Esophagus muscularis mucosa (tissue), 4 donors: ENCODE results near the gene DMRT1. TPM values are rescaled to one million over a fixed set of nuclear protein-coding genes. Genes with fewer than 3 reads are reported as not detected.
A peak's percentile ranks its signal among the peaks of the same experiment; 100 is the strongest.

ENCODE experiments used
- DNase-seq: peaks from one replicate; pipeline ENCODE4 v3.0.0-alpha.2; 2017; ENCODE audit errors: extremely low spot score
- H3K27ac ChIP-seq, 4 donors: fragments of 200-600 bp; sonication (generic); replicated peaks in 1 of 4; 1 replicate in 3 of 4; 2 replicates in 1 of 4; pipeline ENCODE4 v1.5.1; 2016 to 2019; ENCODE audit warnings: mild to moderate bottlenecking in 1 of 4
- H3K27me3 ChIP-seq, 4 donors: fragments of 200-600 bp; sonication (generic); one replicate each; pipeline versions ENCODE4 v1.5.1 to v1.6.0; 2016 to 2019
- H3K36me3 ChIP-seq, 4 donors: fragments of 200-600 bp; sonication (generic); one replicate each; pipeline ENCODE4 v1.5.1; 2016 to 2019
- H3K4me1 ChIP-seq, 4 donors: fragments of 200-600 bp; sonication (generic); one replicate each; pipeline ENCODE4 v1.5.1; 2016 to 2019
- H3K4me3 ChIP-seq, 4 donors: fragments of 200-600 bp; sonication (generic); 1 replicate in 2 of 4; 2 replicates in 2 of 4; pipeline ENCODE4 v1.5.1; 2016 to 2019; ENCODE audit warnings: mild to moderate bottlenecking in 4 of 4, moderate library complexity in 1 of 4
- H3K9me3 ChIP-seq, 4 donors: fragments of 200-600 bp; sonication (generic); 1 replicate in 3 of 4; 2 replicates in 1 of 4; pipeline ENCODE4 v1.5.1; 2016 to 2019
- EP300 ChIP-seq: sonication (generic); formaldehyde crosslinking; IDR thresholded peaks from one replicate; pipeline ENCODE4 v1.6.1; 2017; ENCODE audit warnings: antibody characterized with exemption
- POLR2A ChIP-seq: fragments of 450-650 bp; IDR thresholded peaks from one replicate; pipeline ENCODE4 v1.6.1; 2017; ENCODE audit warnings: antibody characterized with exemption, moderate library complexity, mild to moderate bottlenecking, low read depth
- POLR2AphosphoS5 ChIP-seq, 2 donors: sonication (generic); formaldehyde crosslinking; IDR thresholded peaks; one replicate each; pipeline ENCODE4 v1.6.1; 2017; ENCODE audit warnings: antibody characterized with exemption in 2 of 2
- WGBS: methylation state at CpG from one replicate; pipeline ENCODE4 v1.1.5; 2018; 5-methylcytosine and 5-hydroxymethylcytosine counted together
- intact Hi-C: fragments of 100-400 bp; cut with DNase I; formaldehyde crosslinking; loops from one replicate; pipeline ENCODE4 v1.15.1; 2023
- total RNA-seq, 4 donors: library from RNA; depleted of rRNA; stranded (reverse); fragments of >200 nt; gene quantifications; one replicate each; pipeline versions ENCODE4 v1.1.0 to v1.2.1, GENCODE V29; 2016
- TF ChIP-seq, protein P1 (sequence below), 3 experiments: fragments of 200-600 bp in 2 of 3; fragments of 450-650 bp in 1 of 3; sonication (generic) in 2 of 3; IDR thresholded peaks; one replicate each; pipeline ENCODE4 v1.5.1; 2017 to 2019; ENCODE audit warnings: antibody characterized with exemption in 3 of 3, mild to moderate bottlenecking in 2 of 3, moderate library complexity in 1 of 3

Gene DMRT1
- total RNA-seq, 4 donors from 2014 or later: not detected

GRCh38 chr9:975740-976257, 134.3 kb downstream of the DMRT1 start:
- WGBS: 7% methylated on average over 21 of the region's 23 CpGs
- Histone ChIP-seq H3K4me1 (peaks cover 32 to 46% (median 41%) of the 10 kb centered on the region in 4 donors), H3K27me3 (peaks cover 26 to 100% (median 82%) of the 10 kb centered on the region in 4 donors), H3K27ac (no peak overlapping the region), H3K4me3 (peak overlapping the region in 3 of 4 donors; percentile 29 to 33 (median 31)), H3K9me3 (no peaks in the 10 kb centered on the region), H3K36me3 (no peaks in the 10 kb centered on the region)
- intact Hi-C loops: no loop called here
- TF ChIP-seq POLR2A (no peak), POLR2AphosphoS5 (IDR thresholded peaks at IDR 0.05) (no peak), EP300 (no peak)
- TF ChIP-seq, protein P1, sequence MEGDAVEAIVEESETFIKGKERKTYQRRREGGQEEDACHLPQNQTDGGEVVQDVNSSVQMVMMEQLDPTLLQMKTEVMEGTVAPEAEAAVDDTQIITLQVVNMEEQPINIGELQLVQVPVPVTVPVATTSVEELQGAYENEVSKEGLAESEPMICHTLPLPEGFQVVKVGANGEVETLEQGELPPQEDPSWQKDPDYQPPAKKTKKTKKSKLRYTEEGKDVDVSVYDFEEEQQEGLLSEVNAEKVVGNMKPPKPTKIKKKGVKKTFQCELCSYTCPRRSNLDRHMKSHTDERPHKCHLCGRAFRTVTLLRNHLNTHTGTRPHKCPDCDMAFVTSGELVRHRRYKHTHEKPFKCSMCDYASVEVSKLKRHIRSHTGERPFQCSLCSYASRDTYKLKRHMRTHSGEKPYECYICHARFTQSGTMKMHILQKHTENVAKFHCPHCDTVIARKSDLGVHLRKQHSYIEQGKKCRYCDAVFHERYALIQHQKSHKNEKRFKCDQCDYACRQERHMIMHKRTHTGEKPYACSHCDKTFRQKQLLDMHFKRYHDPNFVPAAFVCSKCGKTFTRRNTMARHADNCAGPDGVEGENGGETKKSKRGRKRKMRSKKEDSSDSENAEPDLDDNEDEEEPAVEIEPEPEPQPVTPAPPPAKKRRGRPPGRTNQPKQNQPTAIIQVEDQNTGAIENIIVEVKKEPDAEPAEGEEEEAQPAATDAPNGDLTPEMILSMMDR (IDR thresholded peaks at IDR 0.05): no peak
- DNase-seq: peak; percentile 81

DNA sequence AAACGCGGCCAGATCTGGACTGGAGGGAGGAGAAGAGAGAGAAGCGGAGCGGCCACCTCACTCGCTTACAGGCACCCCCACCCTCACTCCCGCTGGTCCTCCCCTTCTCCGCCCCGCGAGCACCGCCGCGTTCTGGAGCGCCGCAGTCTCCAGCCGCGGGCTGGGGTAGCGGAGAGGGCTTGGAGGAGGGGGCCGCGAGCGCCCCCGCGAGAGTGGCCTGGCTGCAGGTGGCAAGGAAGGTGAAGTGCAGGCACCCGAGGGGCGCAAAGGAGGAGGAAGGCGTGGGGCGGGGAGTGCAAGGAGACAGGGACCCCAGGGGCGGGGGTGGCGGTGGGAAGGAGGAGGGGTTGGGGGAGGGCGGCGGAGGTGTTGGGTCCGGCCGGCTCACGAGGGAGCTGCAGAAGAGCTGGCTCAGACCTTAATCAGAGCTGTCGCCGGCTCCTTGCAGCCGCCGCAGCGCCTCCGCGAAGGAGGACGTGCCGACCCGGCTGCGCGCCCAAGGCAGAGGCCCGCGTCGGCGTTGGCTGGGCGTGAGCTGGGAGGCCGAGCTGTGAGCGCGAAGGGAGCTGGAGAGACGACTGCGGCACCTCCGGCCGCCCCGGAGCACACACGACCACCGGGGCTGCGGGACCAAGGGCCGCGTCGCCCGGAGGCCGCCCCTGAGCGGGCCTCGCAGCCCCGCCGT, 134.9 kb downstream of the DMRT1 start, which contains the start of gene DMRT3:
DMRT3 (plus strand) TSS at position 398 of the 685 bp plus-strand sequence. CDS start 347 bp downstream, outside the sequence.
- TF ChIP-seq POLR2AphosphoS5 (IDR thresholded peaks at IDR 0.05) (no peak), POLR2A (no peak), EP300 (no peak)
- TF ChIP-seq, protein P1 (IDR thresholded peaks at IDR 0.05): no peak
- 1% methylated on average over 52 of the region's 70 CpGs for WGBS
- Histone ChIP-seq H3K27me3 (peaks cover 20 to 100% (median 82%) of the 10 kb centered on the region in 4 donors), H3K27ac (no peak within 1 kb of the TSS), H3K9me3 (no peaks in the 10 kb centered on the region), H3K4me3 (peak within 1 kb of the TSS; percentile 25 to 33 (median 30)), H3K36me3 (no peaks in the 10 kb centered on the region), H3K4me1 (peaks cover 29 to 40% (median 35%) of the 10 kb centered on the region in 4 donors)
- DNase-seq: peak; percentile 87
- intact Hi-C loops: no loop called here

DNA sequence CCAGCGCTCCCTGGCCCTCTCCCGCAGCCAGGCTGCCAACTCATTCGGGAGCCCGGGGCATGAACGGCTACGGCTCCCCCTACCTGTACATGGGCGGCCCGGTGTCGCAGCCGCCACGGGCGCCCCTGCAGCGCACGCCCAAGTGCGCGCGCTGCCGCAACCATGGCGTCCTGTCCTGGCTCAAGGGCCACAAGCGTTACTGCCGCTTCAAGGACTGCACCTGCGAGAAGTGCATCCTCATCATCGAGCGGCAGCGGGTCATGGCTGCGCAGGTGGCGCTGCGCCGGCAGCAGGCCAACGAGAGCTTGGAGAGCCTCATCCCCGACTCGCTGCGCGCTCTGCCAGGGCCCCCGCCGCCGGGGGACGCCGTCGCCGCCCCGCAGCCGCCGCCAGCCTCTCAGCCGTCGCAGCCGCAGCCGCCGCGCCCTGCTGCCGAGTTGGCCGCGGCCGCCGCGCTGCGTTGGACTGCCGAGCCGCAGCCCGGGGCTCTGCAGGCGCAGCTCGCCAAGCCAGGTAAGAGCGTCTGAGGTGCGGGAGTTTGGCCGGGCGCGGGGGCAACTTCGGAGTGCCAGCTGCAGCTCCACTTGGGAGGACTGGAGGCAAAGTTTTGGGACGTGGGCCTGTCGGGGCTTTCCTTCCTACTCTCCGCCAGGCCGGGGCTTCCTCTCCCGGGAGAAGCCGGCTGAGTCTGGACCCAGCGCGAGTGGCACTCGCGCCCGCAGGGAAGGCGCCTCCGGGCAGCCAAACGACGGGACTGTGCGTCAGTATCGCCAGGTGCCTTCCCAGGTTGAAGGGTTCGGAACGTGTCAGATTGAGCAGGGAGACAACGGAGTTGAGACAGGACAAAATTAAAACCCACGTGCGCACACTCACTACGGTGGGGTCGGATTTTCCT, 135.7 kb downstream of the DMRT1 start:
- H3K27ac ChIP-seq: no peak overlapping the region
- DNase-seq: peak; percentile 75
- peaks cover 21 to 32% (median 27%) of the 10 kb centered on the region in 4 donors for H3K4me1 ChIP-seq
- peaks cover 13 to 100% (median 78%) of the 10 kb centered on the region in 4 donors for H3K27me3 ChIP-seq
- peak overlapping the region; percentile 25 to 33 (median 30) for H3K4me3 ChIP-seq
- WGBS: 5% methylated on average over 24 of the region's 92 CpGs
- H3K9me3 ChIP-seq: no peaks in the 10 kb centered on the region
- intact Hi-C loops: no loop called here
- TF ChIP-seq POLR2AphosphoS5 (IDR thresholded peaks at IDR 0.05) (no peak), EP300 (no peak), POLR2A (no peak)
- TF ChIP-seq, protein P1 (IDR thresholded peaks at IDR 0.05): no peak
- H3K36me3 ChIP-seq: no peaks in the 10 kb centered on the region

DNA sequence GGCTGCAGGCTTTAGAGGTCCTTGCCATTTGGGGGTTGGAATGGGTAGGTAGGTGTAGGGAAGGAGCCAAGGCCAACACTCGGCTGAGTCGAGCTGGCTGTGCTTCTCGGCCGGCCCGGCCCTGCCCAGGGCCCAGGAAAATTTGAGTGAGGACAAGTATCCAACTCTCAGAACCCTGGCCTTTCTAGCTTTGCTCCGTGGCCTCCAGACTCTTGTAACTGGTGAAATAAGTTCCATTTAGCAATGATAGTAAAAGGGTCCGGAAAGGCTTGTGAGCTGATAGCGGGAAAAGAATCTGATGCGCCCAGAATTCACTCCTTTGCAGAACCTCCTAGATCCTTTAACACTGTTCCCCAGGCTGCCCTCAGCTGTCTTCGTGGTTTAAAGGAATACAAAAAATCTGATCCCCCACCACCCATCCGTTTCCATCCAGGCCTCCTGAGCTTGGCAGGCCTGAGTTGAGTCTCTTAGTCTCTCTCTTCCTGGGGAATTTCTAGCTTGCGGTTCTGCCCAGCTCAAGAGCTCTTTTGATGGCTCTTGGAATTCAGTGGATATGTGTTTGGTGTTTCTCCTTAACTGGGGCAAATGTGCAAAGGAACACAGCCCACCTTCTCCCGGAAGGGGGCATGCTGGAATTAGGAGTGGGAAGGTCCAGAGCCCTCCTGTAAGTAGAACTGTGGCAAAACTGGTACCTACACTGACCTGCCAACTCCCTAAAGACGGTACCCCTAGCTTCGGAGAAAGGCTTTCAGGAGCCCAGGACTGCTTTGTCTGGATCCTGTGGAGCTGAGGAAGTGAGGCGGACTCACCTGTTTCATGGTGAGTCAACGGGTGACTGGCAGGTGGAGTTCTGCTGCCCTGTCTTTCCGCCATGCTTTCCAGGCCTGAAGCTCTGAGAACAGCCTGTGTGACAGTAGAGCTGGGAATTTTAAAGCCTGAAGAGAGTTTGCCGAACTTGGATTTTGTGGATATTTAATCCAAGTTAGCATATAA, 136.6 kb downstream of the DMRT1 start:
- Histone ChIP-seq H3K9me3 (no peaks in the 10 kb centered on the region), H3K4me3 (no peak overlapping the region), H3K36me3 (no peaks in the 10 kb centered on the region), H3K4me1 (peaks cover 11 to 23% (median 18%) of the 10 kb centered on the region in 4 donors), H3K27ac (no peak overlapping the region), H3K27me3 (peaks cover 5 to 100% (median 75%) of the 10 kb centered on the region in 4 donors)
- 27% methylated on average over 19 of the region's 19 CpGs for WGBS
- intact Hi-C loops: no loop called here
- TF ChIP-seq, protein P1 (IDR thresholded peaks at IDR 0.05): no peak
- TF ChIP-seq EP300: no peak
- TF ChIP-seq POLR2A: no peak
- peak; percentile 70 for DNase-seq
